HG03025 (cell line): Measurements from ENCODE around the gene RCAN2.
"Not testable (repeated sequence)": the region's sequence is repeated elsewhere in the genome, so short reads cannot be mapped to it uniquely, and the experiment has no call there.

Source experiments
- ATAC-seq: cut with Tn5 transposase; IDR thresholded peaks from one replicate; pipeline ENCODE4 v1.9.1; 2021; ENCODE audit warnings: mild to moderate bottlenecking, moderate library complexity; ENCODE audit not compliant: unreplicated experiment, low FRiP score

RCAN2 gene

GRCh38 chr6:46393161-46393939, 97.9 kb downstream of the RCAN2 start:
- ATAC-seq: no peak

- no peak for ATAC-seq
Observed at GRCh38 chr6:46392294-46392693, 99.0 kb downstream of the RCAN2 start.

- ATAC-seq: no peak
Observed at GRCh38 chr6:46390153-46390876, 100.9 kb downstream of the RCAN2 start.

- not testable (repeated sequence) for ATAC-seq
Observed at GRCh38 chr6:46387728-46388127, 103.5 kb downstream of the RCAN2 start.

- ATAC-seq: no peak
Observed at GRCh38 chr6:46381579-46381978, 109.7 kb downstream of the RCAN2 start.

- no peak for ATAC-seq
Observed at GRCh38 chr6:46381057-46381456, 110.2 kb downstream of the RCAN2 start.

- no peak for ATAC-seq
Observed at GRCh38 chr6:46380152-46380807, 111.0 kb downstream of the RCAN2 start.

GRCh38 chr6:46378882-46379416, 112.3 kb downstream of the RCAN2 start:
- ATAC-seq: no peak

- ATAC-seq: no peak
Observed at GRCh38 chr6:46378161-46378881, 112.9 kb downstream of the RCAN2 start.

GRCh38 chr6:46377209-46377608, 114.0 kb downstream of the RCAN2 start:
- no peak for ATAC-seq

- ATAC-seq: peak; percentile 96
Observed at GRCh38 chr6:46376562-46377061, 114.6 kb downstream of the RCAN2 start.

- ATAC-seq: no peak
Observed at GRCh38 chr6:46370622-46371021, 120.6 kb downstream of the RCAN2 start.

GRCh38 chr6:46368169-46368536, 123.1 kb downstream of the RCAN2 start:
- no peak for ATAC-seq

GRCh38 chr6:46367354-46368168, 123.7 kb downstream of the RCAN2 start:
- no peak for ATAC-seq

- no peak for ATAC-seq
Observed at GRCh38 chr6:46366190-46366900, 124.9 kb downstream of the RCAN2 start.

GRCh38 chr6:46357591-46357990, 133.7 kb downstream of the RCAN2 start:
- ATAC-seq: no peak

GRCh38 chr6:46356543-46356942, 134.7 kb downstream of the RCAN2 start:
- ATAC-seq: no peak

GRCh38 chr6:46353528-46353927, 137.7 kb downstream of the RCAN2 start:
- ATAC-seq: no peak
